Right lobe of liver (tissue), 6 donors: ENCODE data around the gene RAB3GAP1. TPM values are rescaled to one million over a fixed set of nuclear protein-coding genes. Genes with fewer than 3 reads are reported as not detected.

ENCODE experiments used
- ATAC-seq, 4 donors: fragments of 200-7000 bp; cut with Tn5 transposase; one replicate each; pipeline ENCODE4 v1.9.1; 2020; ENCODE audit warnings: mild to moderate bottlenecking in 4 of 4, moderate library complexity in 4 of 4
- DNase-seq, 3 donors: peaks; one replicate each; pipeline ENCODE4 v3.0.0-alpha.2; 2020
- H3K27ac ChIP-seq, 3 donors: fragments of 200-600 bp; one replicate each; pipeline ENCODE4 v1.8.0; 2022
- H3K27me3 ChIP-seq, 2 donors: fragments of 200-600 bp; one replicate each; pipeline ENCODE4 v1.8.0; 2022
- H3K36me3 ChIP-seq, 4 donors: fragments of 200-600 bp; sonication (generic) in 1 of 4; one replicate each; pipeline versions ENCODE4 v1.5.1 to v1.8.0; 2017 to 2022; ENCODE audit warnings: control low read depth in 1 of 4
- H3K4me1 ChIP-seq, 4 donors: fragments of 200-600 bp; sonication (generic) in 1 of 4; one replicate each; pipeline versions ENCODE4 v1.5.1 to v1.8.0; 2017 to 2022; ENCODE audit warnings: control low read depth in 1 of 4
- H3K4me3 ChIP-seq, 3 donors: fragments of 200-600 bp; one replicate each; pipeline ENCODE4 v1.8.0; 2022
- H3K9me3 ChIP-seq, 4 donors: fragments of 200-600 bp; sonication (generic) in 1 of 4; one replicate each; pipeline versions ENCODE4 v1.5.1 to v1.8.0; 2017 to 2022; ENCODE audit warnings: control low read depth in 1 of 4
- CTCF ChIP-seq, 4 donors: fragments of 200-600 bp in 3 of 4; fragments of 450-650 bp in 1 of 4; IDR thresholded peaks; one replicate each; pipeline versions ENCODE4 v1.5.1 to v1.8.0; 2016 to 2022; ENCODE audit warnings: antibody characterized with exemption in 4 of 4, mild to moderate bottlenecking in 2 of 4
- POLR2A ChIP-seq: fragments of 450-650 bp; IDR thresholded peaks from one replicate; pipeline ENCODE4 v1.6.1; 2017; ENCODE audit warnings: antibody characterized with exemption, mild to moderate bottlenecking
- WGBS: methylation state at CpG from one replicate; pipeline ENCODE4 v1.1.6; 2018; ENCODE audit warnings: low coverage, low lambda C conversion rate; ENCODE audit not compliant: insufficient coverage; ENCODE audit errors: missing lambda C conversion rate; 5-methylcytosine and 5-hydroxymethylcytosine counted together
- intact Hi-C, 2 donors: fragments of 100-400 bp; cut with DNase I; formaldehyde crosslinking; loops; one replicate each; pipeline versions ENCODE4 v1.11.2 to v1.14.1; 2022
- total RNA-seq, 6 experiments: library from RNA; depleted of rRNA in 2 of 6; stranded (reverse); fragments of >200 nt in 2 of 6; fragmentation: NEBNext Ultra II Directional in 3 of 6; extraction: Animal tissue kit (Norgen Biotek cat#: 25700) in 3 of 6; gene quantifications; one replicate each; pipeline versions ENCODE4 v1.1.0 to v1.2.4, GENCODE V29; 2016 to 2023
- donor health status: DM: no; HTN: yes; CAD: no.
- donor health status: DM: no; HTN: no; CAD: no.
- donor health status: DM: no; HTN: no; CAD: no.
- donor health status: DM: no; HTN: yes; CAD: no.
- donor health status: DM: no; HTN: yes; CAD: no.

Gene RAB3GAP1
- total RNA-seq, 6 experiments from 2014 or later = 13.9 to 17.8 (median 15.9) TPM

GRCh38 chr2:135009339-135009738 is 42.8 kb upstream of the RAB3GAP1 start:
- Histone ChIP-seq H3K4me1 (no peaks in the 10 kb centered on the region), H3K27me3 (peaks cover 0 to 3% of the 10 kb centered on the region in 2 donors), H3K27ac (no peak overlapping the region), H3K36me3 (no peaks in the 10 kb centered on the region), H3K9me3 (no peaks in the 10 kb centered on the region), H3K4me3 (no peak overlapping the region)
- intact Hi-C loops = loop anchor here in 1 of 2 donors (10.0 kb wide), 1 partner anchor 705 kb away; no protein-coding TSS in a partner anchor
- WGBS = no CpG with 5 or more reads among the region's 1 CpG
- TF ChIP-seq POLR2A = no peak
- TF ChIP-seq CTCF (IDR thresholded peaks at IDR 0.05) = no peak
- ATAC-seq = no peak
- DNase-seq = no peak

GRCh38 chr2:135010200-135010942 is 41.7 kb upstream of the RAB3GAP1 start:
- Histone ChIP-seq H3K36me3 (no peaks in the 10 kb centered on the region), H3K4me3 (no peak overlapping the region), H3K27ac (no peak overlapping the region), H3K9me3 (no peaks in the 10 kb centered on the region), H3K27me3 (no peaks in the 10 kb centered on the region), H3K4me1 (no peaks in the 10 kb centered on the region)
- TF ChIP-seq CTCF (IDR thresholded peaks at IDR 0.05) = no peak
- no peak for TF ChIP-seq POLR2A
- 63% methylated on average over 10 of the region's 10 CpGs for whole genome bisulfite sequencing
- no peak for ATAC-seq
- intact Hi-C loops = no loop called here
- DNase-seq = no peak

DNA sequence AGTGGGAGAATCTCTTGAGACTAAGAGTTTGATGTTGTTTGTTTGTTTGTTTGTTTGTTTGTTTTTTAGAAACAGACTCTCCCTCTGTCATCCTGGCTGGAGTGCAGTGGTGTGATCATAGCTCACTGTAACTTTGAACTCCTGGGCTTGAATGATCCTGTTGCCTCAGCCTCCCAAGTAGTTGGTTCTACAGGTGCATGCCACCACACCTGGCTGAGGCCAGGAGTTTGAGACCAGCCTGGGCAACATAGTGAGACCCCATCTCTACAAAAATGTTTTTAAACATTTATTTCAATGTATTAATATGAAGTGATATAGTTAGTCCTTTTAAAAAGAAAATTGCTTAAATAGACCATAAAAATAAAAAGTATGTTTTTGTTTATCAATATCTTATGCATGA is 40.5 kb upstream of the RAB3GAP1 start:
- H3K36me3 ChIP-seq = no peaks in the 10 kb centered on the region
- intact Hi-C loops = no loop called here
- H3K9me3 ChIP-seq = no peaks in the 10 kb centered on the region
- no peaks in the 10 kb centered on the region for H3K27me3 ChIP-seq
- no peak overlapping the region for H3K4me3 ChIP-seq
- ATAC-seq (no peak), DNase-seq (no peak)
- H3K27ac ChIP-seq = no peak overlapping the region
- H3K4me1 ChIP-seq = no peaks in the 10 kb centered on the region
- TF ChIP-seq POLR2A (no peak), CTCF (IDR thresholded peaks at IDR 0.05) (no peak)

- no peaks in the 10 kb centered on the region for H3K27me3 ChIP-seq
- no peaks in the 10 kb centered on the region for H3K36me3 ChIP-seq
- H3K4me1 ChIP-seq = no peaks in the 10 kb centered on the region
- no peaks in the 10 kb centered on the region for H3K9me3 ChIP-seq
- no peak overlapping the region for H3K27ac ChIP-seq
- no peak for TF ChIP-seq CTCF (IDR thresholded peaks at IDR 0.05)
- TF ChIP-seq POLR2A = no peak
- no peak for DNase-seq
- H3K4me3 ChIP-seq = no peak overlapping the region
- no peak for ATAC-seq
- intact Hi-C loops = no loop called here
- WGBS = 92% methylated on average over 1 of the region's 1 CpG
Measured at GRCh38 chr2:135021618-135022017, 30.5 kb upstream of the RAB3GAP1 start.
